AG20443 (cell line): ENCODE results near the gene C20orf96.
A peak's percentile ranks its signal among the peaks of the same experiment; 100 is the strongest.
"Not testable (repeated sequence)": the region's sequence is repeated elsewhere in the genome, so short reads cannot be mapped to it uniquely, and the experiment has no call there.

Experiments
- DNase-seq: peaks from one replicate; pipeline ENCODE4 v3.0.0; 2012; ENCODE audit warnings: low spot score, mixed read lengths

C20orf96 gene

GRCh38 chr20:237489-237888 lies 53.1 kb downstream of the C20orf96 start:
- DNase-seq, result no peak

GRCh38 chr20:235891-236290 lies 54.7 kb downstream of the C20orf96 start:
- DNase-seq, result peak; percentile 17

DNA sequence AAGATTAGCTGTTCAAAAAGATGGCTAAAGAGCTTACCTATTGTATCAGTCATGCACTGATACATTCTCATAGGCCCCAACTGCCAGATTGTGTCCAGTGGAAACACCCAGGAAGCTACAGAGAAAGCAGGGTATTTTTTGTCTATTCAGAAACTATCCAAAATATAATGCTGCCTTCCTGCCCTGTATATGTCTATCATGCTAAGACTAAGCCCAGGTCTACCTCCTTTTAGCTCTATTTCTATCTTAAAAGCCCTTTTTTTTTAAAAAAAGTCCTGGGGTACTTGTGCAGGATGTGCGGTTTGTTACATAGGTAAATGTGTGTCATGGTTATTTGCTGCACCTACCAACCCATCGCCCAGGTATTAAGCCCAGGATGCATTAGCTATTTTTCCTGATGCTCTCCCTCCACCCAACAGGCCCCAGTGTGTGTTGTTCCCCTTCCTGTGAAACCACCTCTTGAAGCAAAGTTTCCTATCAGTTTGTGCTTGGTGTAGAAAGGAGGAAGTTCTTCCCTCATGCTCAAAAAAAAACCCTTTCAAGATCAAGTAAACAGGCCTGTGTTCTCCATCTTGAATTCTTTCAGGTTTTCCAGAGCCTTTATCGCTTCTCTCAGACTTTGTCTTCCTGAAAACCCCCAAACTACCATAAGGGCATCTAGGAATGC lies 63.0 kb downstream of the C20orf96 start:
- DNase-seq, result no peak

DNA sequence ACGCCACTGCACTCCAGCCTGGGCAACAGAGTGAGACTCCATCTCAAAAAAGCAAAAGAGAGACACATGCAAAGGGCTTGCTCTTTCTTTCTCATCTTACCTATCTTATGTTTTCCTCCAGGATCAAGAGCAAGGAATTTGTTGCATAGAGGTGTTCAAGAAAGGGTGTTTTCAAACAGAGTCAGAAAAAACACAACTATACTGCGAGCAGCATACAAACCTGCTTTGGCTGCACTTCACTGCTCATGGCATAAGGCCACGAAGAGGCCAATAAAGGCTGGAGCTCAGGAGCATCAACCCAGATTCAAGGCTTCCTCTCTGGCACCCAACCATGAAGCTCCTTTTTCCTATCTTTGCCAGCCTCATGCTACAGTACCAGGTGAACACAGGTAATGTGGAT lies 63.6 kb downstream of the C20orf96 start, which contains the start of gene DEFB129:
TSS of gene DEFB129 (plus strand) at position 301 of the 400 bp plus-strand sequence. CDS start at position 332, 31 bp downstream.
- DNase-seq, result no peak

DNA sequence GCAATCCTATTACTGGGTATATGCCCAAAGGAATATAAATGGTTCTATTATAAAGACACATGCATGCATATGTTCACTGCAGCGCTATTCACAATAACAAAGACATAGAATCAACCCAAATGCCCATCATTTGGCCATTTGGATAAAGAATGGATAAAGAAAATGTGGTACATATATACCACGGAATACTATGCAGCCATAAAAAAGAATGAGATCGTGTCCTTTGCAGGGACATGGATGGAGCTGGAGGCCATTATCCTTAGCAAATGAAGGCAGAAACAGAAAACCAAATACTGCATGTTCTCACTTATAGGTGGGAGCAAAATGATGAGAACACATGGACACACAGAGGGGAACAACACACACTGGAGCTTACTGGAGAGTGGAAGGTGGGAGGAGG lies 64.7 kb downstream of the C20orf96 start:
- DNase-seq, result not testable (repeated sequence)

DNA sequence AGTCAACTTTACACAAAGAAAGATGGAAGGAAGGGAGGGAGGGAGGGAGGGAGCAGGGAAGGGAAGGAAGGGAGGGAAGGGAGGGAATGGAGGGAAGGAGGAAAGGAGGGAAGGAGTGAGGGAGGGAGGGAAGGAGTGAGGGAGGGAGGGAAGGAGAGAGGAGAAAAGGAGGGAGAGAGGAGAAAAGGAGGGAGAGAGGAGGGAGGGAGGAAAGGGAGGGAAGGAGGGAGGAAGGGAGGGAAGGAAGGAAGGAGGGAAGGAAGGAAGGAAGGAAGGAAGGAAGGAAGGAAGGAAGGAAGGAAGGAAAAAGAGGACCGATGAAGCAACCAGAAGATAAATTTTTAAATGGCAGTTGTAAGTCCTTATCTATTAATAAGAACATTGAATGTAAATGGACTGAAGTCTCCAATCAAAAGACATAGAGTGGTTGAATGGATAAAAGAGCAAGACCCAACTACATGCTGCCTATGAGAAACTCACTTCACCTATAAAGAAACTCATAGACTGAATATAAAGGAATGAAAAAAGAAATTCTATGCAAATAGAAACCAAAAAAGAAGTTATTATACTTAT lies 69.2 kb downstream of the C20orf96 start:
- no peak for DNase-seq
